Stimulated activated CD8-positive, alpha-beta memory T cell treated with anti-CD3 and anti-CD28 coated beads, Interleukin-15, amount 100 ng/mL, for 48 hours (primary cell): ENCODE results near the gene FBLN7.

ENCODE experiments used
- DNase-seq, 2 donors: peaks; one replicate each; pipeline ENCODE4 v3.0.0-alpha.2; 2020; ENCODE audit warnings: low read depth in 2 of 2

The FBLN7 gene

DNA sequence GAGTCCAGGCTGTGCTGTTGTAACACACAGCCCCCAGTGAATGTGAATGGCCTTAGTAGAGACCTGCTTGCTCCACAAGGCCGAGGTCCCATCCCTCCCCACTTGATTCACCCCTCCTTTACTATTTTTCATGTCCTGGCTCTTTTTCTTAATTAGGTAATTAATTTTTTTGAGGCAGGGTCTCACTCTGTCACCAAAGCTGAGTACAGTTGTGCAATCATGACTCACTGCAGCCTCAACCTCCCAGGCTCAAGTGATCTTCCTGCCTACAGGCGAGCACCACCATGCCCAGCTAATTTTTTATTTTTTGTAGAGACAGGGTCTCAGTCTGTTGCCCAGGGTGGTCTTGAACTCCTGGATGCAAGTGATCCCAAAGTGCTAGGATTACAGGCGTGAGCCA, 19.3 kb downstream of the FBLN7 start:
- DNase-seq: no peak

DNA sequence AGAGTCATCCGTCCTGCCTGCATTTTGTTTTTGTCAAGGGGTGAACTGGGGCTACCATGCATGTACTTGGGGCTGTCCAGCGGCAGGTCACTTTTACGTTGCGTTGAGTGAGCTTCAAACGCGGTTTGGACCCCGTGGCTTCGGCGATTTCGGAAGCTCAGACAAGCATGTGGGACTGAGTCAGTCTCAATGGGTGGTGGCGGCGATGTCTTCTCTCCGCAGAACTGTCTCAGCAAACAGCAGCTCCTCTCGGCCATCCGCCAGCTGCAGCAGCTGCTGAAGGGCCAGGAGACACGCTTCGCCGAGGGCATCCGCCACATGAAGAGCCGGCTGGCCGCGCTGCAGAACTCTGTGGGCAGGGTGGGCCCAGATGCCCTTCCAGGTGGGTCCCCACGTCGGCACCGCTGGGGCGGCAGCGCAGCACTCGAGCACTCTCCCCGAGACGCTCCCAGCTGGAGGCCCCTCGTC, 21.3 kb downstream of the FBLN7 start:
- DNase-seq: no peak

DNA sequence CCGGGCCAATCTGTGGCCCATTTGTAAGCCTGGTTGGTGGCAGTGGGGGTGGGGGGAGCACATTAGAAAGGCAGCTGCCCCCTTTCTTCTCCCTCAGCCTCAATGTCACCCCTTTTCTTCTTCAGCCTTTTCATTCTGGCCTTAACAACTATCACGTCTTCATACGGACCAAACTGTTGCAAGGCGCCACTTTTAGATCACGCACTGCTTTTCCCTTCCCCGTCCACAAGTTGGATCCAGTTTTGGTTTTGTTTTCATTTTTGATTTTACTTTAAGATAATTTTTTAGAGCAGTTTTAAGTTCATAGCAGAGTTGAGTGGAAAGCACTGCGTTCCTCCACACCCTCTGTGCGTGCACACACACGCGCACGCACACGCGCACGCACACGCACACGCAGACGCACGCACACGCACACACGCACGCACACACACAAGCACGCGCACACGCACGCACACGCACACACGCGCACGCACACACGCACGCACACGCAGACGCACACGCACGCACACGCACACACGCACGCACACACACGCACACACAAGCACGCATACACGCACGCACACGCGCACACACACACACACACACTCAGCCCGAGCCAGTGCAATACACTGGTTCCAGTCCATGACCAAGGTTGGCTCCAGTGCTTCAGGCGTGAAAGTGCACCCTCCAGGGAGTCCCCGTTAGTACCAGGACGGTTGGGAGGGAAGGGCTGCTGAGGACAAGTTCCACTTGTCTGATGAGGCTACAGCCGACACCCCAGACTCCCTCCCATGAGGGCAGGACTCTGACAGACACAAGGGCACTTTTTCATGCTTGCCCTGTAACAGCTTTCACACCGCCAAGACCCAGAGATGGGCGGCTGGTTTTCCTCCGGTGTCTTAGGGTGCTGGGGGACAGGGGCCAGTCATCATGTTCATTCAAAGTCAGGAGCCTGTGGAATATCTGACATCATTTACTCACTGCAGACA, 22.4 kb downstream of the FBLN7 start:
- DNase-seq: no peak

DNA sequence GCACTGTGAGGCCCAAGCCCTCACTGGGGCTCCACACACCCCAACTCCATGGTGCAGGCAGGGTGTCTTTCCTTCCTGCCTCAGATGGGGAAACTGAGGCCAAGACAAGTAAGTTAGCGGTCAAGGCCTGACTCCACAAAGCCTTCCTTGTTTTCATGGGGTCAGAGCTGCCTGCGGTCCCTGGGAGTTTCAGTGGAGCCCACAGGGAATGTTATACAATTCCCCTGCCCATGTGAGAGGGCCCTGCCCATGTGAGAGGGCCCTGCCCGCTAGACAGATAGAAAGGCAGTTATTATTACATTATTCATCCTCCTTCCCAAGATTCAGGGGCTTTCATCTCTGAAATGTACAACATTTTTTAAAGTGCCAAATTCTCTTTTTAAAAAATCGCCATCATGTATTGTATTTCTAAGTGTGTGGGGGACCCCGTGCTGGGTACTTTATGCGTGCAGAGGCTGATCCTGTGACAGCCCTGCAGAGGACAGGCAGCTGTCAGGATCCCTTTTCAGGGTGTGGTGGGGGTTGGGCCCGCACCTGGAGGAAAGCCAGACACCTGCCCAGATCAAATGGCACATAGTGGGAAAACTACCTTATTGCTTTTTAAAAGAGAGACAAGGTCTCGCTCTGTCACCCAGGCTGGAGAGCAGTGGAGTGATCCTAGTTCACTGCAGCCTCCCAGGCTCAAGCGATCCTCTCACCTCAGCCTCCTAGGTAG, 23.4 kb downstream of the FBLN7 start:
- DNase-seq: no peak

GRCh38 chr2:112162341-112162740, 24.2 kb downstream of the FBLN7 start:
- no peak for DNase-seq

DNA sequence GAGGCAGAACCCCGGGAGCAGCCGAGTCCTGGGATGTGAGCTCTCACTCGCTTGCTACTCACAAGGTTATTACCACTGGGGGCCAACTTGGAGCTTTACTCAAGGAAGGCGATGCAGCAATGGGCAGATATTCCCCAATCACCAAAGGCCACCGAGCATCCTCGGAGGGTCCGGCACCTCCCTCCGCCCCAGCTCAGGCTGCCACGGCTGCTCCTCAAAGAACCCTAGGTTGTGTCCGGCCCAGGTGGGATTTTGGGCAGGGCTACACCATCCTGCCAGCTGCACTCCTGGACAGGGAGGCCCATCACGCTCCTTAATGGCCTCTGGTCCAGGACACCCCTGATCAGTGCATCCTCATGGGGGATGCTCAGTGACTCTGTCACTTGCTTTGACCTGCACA, 24.8 kb downstream of the FBLN7 start:
- DNase-seq: no peak

DNA sequence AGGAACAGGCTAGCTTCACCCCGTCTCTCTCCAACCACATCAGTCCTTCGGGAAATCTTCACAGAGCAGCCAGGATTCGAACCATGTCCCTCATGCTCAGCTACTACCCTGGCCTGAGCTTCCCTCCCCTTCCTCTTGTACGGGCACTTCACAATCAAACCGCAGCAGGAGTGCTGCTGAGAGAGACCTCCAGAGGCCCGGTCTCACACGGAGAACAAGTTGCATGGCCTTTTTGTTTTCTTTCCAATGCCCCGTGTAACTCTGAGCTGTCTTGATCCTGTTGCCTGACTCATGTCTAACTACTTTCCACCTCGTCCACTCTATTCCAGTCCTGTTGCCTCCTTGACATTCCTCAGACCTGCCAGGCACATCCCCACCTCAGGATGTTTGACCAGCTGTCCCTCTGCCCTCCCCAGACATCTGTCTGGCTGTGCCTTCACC, 25.4 kb downstream of the FBLN7 start:
- DNase-seq: no peak

DNA sequence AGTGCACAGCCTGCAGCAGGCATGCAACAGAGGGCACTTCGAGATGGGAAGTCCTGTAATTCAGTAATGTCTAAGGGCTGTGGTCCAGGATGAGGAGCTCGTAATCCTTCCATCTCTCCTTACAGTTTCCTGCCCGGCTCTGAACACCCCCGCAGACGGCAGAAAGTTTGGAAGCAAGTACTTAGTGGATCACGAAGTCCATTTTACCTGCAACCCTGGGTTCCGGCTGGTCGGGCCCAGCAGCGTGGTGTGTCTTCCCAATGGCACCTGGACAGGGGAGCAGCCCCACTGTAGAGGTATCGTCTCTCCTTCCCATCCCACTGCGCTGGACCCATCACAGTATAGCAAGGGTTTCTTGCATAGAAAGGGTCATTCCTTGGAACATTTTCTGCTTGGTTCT, 26.7 kb downstream of the FBLN7 start:
- no peak for DNase-seq

- DNase-seq: no peak
Observed at GRCh38 chr2:112165296-112165695, 27.1 kb downstream of the FBLN7 start.

GRCh38 chr2:112166806-112167499, 28.8 kb downstream of the FBLN7 start:
- no peak for DNase-seq

- DNase-seq: no peak
Observed at GRCh38 chr2:112168422-112169124, 30.4 kb downstream of the FBLN7 start.

DNA sequence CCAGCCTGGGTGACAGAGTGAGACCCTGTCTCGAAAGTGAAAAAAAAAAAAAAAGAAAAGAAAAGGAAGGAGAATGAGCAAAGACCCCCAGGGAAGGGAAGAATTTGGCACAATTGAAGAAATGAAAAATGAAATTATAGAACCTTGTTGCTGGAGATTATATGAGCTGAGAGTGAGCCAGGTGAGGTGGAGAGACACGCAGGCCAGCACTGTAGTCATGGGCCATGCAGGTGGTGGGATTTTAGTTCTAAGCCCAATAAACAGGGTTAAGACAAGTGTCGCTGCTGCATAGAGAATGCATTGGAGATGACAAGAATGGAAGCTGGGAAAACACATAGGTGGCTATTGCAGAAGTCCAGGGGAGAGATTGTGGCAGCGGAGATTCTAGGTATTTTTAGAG, 32.3 kb downstream of the FBLN7 start:
- no peak for DNase-seq

GRCh38 chr2:112173646-112174319, 35.6 kb downstream of the FBLN7 start:
- DNase-seq: no peak

DNA sequence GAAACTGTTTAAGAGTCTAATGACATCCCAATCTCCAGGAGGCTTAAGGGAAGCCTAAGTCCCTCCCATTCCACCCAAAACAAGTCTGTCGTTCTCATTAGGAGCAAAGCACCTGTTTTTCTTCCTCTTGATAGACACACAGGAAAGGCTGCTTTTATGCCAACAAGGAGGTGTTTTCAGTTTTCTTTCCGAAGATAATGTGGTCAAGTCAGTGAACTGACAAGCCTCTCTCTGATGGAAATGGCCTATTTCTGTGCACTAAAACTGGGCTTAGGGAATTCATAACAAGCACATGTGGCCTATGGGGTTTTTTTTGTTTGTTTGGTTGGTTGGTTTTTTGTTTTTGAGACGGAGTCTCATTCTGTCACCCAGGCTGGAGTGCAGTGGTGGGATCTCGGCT, 36.2 kb downstream of the FBLN7 start:
- DNase-seq: no peak

- no peak for DNase-seq
Observed at GRCh38 chr2:112175333-112175732, 37.1 kb downstream of the FBLN7 start.

GRCh38 chr2:112175958-112176573, 37.9 kb downstream of the FBLN7 start:
- DNase-seq: no peak

DNA sequence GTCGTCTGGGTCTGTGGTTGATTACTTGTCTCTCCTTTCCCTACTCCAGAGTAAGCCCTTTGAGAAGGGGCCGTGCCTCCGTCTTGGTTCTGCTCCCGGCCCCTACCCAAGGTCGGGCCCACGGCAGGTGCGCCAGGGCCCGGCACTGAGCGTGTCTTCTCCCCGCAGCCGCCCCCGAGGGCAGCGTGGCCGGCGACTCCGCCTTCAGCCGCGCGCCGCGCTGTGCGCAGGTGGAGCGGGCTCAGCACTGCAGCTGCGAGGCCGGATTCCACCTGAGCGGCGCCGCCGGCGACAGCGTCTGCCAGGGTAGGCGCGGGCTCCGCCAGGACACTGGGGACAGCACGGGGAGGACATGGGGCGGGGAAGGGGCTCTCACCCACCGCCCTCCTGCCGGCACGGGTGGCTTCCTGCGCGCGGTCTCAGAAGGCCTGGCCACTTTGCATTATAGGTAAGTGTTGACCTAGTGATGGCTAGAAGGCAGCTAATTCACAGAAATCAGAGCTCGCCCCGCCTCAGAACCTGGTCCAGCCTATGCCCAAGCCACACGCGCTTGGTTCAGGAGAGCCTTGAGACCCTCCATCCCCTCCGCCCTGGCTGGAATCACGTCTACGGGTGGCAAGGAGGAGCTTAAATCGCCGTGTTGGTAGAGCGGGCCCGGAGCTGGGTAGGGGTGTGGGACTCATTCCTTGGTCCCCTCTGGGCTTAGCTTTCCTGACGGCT, 43.5 kb downstream of the FBLN7 start:
- DNase-seq: no peak

GRCh38 chr2:112182581-112183034, 44.4 kb downstream of the FBLN7 start:
- no peak for DNase-seq

- no peak for DNase-seq
Observed at GRCh38 chr2:112183327-112184025, 45.3 kb downstream of the FBLN7 start.
